Measurements from ENCODE around the gene NMU. TPM values are rescaled to one million over a fixed set of nuclear protein-coding genes. Genes with fewer than 3 reads are reported as not detected.

NMU gene, protein sequence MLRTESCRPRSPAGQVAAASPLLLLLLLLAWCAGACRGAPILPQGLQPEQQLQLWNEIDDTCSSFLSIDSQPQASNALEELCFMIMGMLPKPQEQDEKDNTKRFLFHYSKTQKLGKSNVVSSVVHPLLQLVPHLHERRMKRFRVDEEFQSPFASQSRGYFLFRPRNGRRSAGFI
- total RNA-seq, result not detected in 2 replicates

DNA sequence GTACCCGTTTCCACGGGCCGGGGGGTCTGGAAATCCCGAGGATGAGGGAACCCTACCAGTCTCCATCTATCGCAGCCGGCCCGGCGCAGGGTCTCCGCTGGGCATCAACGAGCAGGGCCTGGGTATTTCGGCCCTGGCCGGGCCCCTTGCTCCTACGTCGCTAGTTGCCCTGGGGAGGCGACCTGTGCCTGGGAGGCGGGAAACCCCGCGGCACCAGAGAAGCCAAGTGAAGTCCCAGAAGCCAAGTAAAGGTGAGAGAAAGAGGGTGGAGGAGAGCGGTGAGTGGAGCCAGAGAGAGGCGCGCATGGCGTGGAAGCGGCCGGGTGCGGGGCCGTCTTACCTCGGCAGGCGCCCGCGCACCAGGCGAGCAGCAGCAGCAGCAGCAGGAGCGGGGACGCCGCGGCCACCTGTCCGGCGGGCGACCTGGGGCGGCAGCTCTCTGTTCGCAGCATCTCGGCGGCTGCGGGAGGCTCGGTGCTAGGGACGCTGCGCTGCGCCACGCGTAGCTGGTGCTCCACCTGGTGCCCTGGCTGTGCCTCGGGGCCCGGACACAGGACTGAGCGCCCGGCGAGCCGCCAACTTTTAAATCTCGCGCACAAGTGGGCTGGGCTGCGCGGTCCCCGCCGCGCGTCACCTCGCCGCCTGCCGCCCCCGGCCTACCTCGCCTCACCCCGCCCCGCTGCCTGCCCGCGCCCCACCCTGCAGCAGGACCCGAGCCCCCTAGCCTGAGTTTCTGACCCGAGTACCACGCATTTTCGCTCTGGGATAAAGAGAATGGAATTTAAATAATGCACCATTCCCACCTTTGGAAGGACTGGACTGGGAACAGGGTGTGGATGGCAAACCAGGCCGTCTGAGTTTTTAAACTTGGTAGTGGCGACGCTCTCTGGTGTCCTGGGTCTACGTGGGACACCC lies at the start of gene NMU:
Gene NMU (minus strand): TSS at position 558 of the 915 bp plus-strand sequence. CDS start 106 bp downstream, at position 452.

DNA sequence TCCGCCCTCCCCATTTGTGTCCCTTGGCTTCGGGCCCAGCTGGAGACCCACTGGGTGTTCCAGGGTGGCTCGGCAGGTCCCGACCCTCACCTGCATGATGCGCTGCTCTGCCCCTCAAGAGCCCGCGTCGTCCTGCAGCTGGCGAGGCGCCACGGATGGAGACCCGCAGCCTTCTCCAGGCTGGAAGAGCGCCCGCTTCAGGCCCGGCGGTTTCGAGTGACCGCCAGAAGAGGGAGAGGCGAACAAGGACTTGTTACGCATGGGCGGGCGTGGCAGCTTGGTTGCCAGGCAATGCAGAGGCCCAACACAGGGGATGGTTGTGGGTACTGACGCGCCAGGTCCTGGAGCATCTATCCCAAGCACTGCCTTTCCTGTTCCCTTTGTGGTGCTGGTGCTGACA lies 44.1 kb downstream of the NMU start, which contains the start of gene PDCL2:
Gene PDCL2 (minus strand): TSS at position 232 of the 400 bp plus-strand sequence. CDS start 136 bp downstream, at position 96.

DNA sequence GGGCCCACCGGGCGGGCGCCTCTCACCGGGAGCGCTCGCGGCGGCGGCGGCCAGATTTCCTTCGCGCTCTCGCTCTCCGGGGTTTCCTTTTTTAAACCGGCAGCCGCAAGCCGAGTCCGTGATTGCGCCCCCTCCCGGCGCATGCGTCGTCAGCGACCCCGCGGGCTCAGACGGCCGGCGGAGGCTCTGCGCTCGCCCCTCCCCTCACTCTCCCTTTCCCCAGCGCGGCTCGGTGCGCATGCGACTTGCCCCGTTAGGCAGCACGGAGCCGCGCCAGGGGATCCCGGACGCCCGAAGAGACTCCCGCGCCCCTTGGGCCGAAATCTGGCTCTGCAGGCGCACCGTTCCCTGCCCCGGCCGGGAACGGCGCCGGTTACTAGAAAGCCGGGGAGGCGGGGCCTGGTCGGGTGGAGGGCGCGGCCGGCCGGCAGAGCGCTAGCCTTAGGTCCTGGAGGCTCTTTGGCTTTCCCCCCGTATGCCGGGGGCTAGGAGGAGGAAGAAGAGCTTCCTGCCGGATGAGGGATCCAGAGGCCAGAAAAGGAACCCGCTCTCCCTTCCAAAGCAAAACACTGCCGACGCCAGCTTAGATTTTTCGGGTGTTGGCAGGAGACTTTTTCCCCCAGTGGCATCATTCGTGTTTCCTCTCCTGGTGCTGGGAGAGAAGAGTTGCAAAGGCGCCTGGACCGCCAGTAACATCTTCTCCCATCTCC lies 89.2 kb downstream of the NMU start, which contains the start of gene CLOCK:
Gene CLOCK (minus strand): TSS at position 154 of the 710 bp plus-strand sequence. CDS start 64,124 bp downstream, outside the sequence.

Other genes starting within 250 kb of the NMU start
- gene TMEM165, start 240.3 kb downstream of the NMU start, total RNA-seq, result 121 and 150 TPM in 2 replicates
- 17.6 and 20.5 TPM in 2 replicates for gene CLOCK, start 89.4 kb downstream of the NMU start, total RNA-seq
- gene PDCL2, start 44.1 kb downstream of the NMU start, total RNA-seq, result not detected in 2 replicates
- gene EXOC1L, start 183.5 kb upstream of the NMU start, total RNA-seq, result not detected in 2 replicates
- 39.6 and 55.9 TPM in 2 replicates for gene EXOC1, start 217.3 kb upstream of the NMU start, total RNA-seq

All from aortic smooth muscle cell (primary cell).